GM21367 (cell line): ENCODE measurements around the gene UNKL.
"Not testable (repeated sequence)": the region's sequence is repeated elsewhere in the genome, so short reads cannot be mapped to it uniquely, and the experiment has no call there.

Source experiments
- ATAC-seq: cut with Tn5 transposase; IDR thresholded peaks from one replicate; pipeline ENCODE4 v1.9.1; 2021; ENCODE audit not compliant: unreplicated experiment

UNKL gene

DNA sequence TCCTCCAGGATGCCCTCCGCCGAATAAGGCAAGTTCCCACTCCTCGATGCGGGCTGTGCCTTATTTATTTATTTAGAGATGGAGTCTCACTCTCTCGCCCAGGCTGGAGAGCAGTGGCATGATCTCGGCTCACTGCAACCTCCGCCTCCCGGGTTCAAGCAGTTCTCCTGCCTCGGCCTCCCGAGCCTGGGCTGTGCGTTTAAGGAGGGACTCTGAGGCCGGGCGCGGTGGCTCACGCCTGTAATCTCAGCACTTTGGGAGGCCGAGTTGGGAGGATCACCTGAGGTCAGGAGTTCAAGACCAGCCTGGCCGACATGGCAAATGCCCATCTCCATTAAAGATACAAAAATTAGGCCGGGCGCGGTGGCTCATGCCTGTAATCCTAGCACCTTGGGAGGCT lies 86.4 kb downstream of the UNKL start:
- not testable (repeated sequence) for ATAC-seq

DNA sequence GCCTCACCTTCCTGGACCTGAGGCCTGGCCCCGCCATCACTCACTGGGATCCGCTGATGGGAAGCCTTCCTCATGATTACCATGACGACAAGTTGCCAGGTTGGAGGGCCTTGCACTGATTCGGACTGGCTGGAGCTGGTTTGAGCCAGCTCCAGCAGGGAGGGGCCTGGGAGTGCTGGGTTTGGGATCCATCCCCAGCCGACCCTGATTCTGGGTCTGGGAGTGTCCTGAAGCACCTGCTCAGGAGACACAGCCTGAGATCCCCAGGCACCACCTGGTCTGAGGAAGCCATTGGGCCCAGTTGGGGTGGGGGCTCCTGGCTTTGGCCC lies 86.9 kb downstream of the UNKL start:
- no peak for ATAC-seq

DNA sequence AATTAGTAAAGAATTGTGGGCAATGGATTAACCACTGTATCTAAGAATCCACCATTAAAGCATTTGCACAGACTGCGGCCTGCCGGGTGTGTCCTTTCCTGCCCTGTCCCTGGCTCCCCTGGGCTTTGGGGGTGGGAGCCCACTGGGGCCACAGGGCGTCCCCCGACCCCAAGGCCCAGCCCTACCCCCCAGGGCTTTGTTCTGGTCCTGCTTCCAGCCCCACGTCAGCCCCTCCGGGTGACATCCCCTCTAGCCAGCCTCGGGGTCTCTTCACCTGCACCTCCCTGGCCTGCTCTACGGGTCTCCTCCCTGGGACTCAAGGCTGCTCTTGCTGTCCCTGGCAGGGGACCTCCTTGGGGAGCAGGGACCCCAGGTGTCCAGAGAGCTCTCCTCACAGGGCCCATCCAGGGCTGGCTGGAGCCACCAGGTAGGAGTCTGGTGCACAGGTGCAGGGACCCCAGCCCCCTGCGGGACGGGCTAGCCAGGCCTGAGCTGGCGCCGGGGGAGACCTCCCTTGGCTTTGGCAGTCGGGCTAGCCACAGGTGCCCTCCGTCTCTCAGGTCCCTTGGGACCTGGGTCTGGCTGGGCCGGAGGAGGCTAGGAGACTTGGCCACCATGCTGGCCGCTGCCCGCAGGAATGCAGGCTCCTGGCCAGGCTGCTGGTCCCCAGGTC lies 87.4 kb downstream of the UNKL start:
- ATAC-seq = no peak

DNA sequence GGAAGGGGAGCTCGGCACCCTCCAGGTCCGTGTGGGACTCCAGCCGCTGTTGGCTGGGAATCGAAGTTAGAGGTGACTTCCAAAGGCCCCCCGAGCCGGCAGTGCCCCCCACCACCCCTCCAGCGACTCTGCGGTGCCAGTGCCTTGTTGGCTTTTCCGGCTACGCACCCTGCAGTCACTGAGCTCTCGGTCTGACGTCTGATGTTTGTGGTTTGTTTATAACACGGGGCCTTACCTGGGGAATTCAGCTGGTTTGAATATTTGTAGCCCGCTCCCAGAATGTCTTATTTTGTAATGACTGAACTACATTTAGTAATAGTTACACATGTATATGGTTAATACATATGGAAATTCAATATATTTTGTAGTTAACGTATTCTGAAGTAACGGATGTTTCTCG lies 88.1 kb downstream of the UNKL start:
- ATAC-seq = no peak

DNA sequence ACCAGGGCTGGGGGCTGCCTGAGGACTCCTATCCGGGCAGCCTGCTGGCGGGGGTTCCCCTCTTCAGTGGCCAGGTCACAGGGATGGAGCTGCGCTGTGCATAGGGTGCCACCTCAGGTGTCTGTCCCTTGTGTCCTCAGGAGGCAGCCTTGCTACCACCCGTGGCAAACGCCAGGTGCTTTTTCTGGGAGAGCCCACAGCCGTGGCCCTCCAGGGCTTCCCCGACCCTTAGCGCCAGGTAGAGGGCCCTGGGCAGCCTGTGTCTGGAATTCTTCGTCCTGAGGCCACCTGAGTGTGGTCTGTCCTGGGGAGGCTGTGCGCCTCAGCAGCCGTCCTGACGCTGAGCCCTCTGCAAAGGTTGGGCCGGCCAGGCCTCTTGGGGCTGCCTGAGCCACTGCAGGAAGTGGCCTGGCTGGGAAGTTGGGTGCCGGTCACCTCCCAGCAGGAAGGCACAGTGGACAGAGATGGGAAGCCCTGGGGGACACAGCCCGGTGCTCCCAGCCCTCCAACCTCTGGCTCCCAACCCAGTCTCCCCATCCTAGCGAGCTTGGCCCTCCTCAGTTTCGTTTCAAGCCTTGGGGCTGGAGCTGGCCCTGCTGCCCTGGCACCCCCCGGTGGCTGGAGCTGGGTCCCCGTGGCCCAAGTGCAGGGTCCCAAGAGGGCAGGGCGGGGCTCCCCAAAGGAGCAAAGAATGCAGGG lies 88.7 kb downstream of the UNKL start:
- ATAC-seq = no peak

DNA sequence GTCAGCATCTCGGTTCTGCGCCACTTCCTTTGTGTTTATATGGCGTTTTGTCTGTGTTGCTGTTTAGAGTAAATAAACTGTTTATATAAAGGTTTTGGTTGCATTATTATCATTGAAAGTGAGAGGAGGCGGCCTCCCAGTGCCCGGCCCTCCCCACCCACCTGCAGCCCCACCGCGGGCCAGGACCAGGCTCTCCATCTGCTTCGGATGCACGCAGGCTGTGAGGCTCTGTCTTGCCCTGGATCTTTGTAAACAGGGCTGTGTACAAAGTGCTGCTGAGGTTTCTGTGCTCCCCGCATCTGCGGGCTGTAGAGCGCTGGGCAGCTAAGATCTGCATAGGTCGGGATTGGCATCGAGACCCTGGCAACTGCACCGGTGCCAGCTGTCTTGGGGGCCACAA lies 89.2 kb downstream of the UNKL start:
- ATAC-seq = no peak

DNA sequence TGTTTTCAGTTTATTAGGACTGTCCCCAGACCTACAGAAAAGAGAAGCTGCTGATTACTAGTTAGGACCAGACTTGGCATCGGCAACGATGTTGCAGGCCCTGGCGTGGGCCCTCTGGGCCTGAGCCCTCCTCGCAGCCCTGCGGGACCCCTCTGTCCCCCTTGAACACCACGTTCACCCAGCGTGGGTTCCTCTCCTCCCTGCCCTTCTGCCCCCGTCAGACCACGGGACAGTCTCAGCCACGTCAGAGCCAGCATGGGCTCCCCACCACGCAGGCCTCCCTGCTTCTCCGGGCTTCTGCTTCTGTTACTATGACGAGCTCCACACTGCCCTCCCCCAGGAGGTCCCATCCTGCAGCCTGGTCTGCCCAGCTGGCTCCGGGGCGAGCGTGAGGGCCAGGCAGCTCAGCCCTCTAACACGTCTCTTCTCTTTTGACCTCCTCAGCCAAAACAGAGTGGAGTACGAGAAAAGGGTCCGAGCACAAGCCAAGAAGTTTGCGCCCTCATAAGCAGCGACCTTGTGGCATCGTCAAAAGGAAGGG lies 90.1 kb downstream of the UNKL start:
- ATAC-seq = no peak

DNA sequence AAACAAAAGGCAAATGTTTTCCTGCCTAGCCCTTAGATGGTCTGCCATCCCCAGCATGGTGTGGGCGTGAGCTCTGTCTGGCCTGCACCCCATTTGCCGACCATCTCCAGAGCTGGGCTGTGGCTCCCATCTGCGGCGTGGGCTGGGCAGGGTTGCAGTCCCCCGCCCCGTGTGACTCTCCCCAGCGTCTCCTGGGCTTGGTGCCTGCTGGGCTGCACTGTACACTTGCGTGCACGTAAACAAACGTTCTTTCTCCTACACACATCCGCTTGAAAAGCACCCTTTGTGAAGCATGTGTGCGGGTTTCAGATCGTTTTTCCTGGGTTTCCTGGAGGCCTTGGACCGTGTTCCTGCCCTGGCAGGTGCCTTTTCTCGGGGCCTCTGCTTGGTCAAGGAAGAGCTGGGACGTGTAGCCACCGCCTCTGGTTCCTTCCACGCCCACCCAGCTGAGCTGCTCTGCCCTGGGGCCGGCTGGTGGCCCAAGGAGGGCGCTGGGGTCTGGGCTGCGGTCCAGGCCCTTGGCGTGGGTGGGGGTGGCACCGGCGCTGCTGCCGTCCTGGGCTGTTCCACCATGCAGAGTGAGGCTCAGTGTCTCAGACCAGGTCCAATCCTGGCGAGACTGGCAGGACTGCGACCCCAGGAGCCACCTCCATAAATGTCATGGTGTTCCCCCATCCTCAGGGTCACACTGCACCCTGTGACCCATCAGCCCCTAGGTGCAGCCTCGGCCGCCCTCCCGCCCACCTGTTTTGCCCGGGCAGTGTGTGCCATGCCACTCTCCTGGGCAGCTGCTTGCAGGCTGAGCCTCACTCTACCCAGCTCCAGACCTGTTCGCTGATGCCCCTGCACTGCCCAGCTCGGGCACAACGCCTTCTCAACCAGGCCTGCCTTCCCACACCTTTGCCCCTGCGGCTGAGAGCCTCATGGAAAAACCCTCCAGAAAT lies 90.9 kb downstream of the UNKL start:
- ATAC-seq = no peak

DNA sequence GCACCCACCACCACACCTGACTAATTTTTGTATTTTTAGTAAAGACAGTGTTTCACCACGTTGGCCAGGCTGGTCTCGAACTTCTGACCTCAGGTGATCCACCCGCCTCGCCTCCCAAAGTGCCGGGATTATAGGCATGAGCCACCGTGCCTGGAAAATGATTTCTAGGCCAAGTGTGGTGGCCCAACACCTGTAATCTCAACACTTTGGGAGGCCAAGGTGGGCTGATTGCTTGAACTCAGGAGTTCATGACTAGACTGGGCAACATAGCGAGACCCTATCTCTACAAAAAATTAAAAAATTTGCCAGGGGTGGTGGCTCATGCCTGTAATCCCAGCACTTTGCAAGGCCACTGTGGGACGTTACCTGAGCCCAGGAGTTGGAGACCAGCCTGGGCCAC lies 92.1 kb downstream of the UNKL start:
- ATAC-seq = no peak

DNA sequence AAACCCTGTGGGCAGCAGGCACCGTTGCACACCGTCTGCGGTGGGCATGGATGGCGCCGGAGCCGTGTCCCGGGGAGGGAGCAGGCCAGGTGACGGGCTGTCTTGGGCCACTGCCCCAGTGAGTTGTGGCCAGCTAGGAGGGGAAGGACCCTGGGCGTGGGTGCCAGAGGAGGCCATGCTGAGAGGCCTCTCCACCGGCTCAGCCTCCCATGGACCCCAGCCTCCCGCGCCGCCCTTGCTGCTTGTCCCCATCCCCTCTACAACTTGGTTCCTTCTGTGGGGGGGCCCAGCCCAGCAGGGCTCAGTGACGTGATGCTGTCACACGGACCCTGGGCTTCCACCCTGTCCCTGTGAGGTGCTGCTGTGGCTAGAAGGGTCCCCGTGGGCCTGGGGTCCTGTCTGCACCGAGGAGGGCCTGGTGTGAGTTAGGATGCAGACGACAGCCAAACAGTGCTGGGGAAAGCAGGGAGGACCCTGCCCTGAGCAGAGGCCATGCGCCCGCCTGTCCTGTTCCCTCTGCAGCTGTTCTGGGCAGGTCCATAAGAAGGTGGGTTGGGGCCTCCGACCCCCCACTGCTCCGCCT lies 93.8 kb downstream of the UNKL start:
- no peak for ATAC-seq

DNA sequence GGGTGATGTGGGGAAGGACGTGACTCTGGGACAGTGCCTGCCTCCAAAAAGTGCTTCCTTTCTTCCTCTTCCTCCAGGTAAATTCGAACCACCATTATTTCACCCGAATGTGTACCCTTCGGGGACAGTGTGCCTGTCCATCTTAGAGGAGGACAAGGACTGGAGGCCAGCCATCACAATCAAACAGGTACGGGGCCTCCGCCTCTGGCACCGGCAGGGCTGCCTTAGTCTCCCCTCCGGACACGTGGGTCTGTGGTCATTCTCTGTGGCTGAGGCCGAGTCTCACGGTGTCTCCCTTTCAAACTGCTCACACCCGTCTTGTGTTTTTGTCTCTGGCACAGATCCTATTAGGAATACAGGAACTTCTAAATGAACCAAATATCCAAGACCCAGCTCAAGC lies 94.4 kb downstream of the UNKL start:
- ATAC-seq = no peak

DNA sequence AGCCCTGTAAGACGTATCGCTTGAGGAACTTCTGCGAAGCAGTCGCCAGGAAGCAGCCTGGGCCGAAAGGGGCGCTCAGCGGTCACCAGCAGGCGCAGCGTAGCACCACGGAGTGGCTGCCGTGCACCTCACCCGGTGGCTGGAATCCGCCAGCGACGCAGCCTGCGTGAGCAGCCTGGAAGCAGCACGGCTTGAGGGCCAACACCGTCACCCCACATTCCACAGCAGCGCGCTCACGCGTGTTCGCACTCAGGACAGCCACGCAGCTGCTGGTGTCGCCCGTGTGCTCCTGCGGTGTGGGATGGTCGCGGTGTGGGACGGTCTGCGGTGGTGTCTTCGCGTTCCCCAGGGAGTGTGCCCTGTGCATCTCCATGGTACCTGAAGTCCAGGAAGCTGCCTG lies 95.5 kb downstream of the UNKL start:
- no peak for ATAC-seq

DNA sequence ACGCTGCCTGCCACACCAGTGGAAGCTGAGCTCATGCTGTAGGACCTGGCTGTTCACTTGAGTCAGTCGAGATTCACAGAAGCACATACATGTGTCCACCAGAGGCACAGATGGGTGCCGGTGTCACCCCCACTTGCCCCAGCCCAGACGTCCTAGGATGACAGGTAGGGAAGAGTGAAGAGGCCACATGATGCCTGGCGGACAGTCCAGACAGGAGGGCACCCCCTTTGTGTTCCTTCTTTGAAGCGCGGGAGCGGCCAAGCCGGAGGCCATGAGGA lies 96.3 kb downstream of the UNKL start:
- ATAC-seq = no peak

DNA sequence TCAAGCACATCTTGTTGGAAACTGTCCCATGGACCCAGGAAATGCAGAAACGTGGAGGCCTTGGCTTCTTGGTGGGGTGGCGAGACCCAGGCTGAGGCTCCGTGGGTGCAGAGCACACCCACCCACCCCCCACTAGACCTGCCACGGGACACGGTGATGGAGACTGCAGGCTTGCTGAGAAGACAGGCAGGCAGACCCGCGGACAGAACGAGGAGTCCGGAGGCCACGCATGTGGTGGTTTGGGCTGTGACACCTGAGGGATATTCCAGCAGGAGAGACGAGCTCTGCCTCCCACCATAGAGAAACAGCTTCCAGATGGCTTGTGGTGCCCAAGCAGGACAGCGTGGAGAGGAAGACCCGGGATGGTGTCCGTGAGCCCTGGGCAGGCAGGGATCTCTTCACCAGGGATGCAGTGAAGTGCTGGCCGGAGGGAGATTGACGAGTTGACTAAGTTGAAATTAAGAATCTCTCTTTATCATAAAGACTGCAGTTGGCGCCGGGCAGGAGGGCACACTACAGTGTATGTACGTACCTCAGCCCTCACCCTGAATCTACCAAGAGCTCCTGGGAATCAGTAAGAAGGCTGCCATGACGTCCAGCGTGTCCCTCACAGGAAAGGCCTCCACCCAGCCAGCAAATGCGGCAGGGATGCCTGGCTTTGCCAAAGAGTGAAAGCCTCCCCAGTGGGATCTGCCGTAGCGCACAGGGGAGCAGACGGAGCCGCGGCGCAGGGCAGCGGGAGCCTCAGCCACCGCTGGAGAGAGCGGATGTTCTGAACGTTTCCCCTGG lies 96.8 kb downstream of the UNKL start:
- ATAC-seq = no peak

DNA sequence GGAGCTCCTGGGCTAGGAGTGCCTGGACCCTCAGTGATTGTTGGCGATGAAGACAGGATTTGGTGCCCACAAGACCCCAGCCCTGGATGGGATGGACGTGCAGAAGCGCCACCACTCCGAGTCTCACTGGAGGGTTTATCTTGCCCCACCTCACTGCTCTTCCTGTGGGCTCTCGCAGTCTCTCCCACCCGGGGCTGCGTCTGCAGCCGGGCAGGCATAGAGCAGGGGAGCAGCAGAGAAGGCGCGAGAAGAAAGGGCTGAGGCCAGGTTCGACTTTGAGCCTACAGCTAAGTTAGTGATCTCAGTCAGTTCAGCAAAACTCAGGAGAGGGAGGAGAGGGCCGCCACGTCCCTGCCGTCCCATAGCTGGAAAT lies 98.5 kb downstream of the UNKL start:
- no peak for ATAC-seq

DNA sequence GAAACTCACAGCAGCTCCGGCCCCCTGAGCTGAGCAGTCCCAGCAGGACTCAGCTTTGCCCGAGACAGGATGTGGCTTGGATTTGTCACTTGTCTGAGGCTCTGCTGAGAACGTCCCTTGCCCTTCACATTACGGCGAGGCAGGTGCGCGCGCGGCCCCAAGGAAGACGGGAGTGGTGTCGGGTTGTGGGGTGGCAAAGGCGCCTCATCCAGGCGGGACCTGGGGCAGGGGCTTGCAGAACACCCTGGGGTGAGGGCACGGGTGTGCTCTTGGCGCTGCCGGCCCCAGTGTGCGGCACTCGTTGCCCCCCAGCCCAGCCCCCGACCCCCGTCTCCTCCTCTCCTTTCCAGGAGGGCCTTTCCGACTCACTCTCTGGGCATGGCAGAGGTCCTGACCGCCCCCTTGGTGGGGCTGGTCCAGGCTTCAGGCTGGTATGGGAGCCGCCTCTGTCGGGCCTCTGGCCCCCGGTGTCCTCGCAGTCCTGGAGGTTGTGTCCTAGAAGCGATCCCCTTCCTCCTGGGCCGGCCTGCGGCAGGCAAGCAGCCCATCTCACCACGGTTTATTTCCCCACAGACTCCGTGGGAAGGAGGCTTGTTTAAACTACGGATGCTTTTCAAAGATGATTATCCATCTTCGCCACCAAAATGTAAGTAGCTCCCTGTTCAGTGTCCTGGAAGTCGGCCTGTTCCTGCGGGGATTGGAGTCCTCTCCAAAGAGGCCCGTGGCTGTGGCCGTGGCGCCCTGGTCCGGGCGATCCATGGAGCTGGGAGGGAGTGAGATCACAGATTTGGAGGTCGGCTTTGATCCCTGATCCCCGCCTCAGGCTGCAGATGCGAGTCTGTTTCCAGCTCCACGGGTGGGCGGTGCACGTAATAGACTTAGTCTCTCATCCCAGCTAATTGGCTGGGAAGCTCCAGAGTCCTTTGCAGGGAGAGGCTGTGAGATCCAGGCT lies 99.1 kb downstream of the UNKL start:
- no peak for ATAC-seq

DNA sequence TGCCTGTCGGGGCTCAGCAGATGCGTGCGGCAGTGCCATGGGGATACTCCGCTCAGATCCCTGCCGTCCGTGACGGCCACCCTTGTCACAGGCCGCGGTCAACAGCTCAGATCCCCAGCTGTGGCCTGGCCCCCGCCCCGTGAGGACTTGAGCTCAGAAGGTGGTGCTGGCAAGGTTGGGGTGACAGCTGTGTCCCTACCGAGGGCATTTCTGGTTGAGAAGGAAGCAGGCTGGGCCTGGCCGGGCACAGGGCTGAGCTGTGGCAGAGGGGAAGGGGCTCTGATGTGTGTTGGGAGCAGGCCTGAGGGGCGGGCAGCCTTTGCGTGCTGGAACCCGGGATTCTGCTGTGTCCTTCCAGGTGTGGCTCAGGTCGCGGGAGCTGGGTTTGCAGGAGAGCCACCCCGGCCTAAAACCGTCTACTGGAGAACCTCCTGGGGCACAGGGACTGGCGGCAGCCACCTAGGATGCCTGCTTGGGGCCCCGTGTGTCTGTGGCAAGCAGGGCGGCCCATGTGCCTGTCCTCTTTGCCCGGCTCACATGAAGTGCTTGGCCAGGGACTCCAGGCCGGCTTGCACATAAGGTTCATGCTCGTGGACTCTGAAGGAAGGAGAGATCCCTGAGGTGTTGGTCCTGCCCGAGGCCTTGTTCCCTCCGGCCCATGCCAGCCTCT lies 100.0 kb downstream of the UNKL start:
- no peak for ATAC-seq

DNA sequence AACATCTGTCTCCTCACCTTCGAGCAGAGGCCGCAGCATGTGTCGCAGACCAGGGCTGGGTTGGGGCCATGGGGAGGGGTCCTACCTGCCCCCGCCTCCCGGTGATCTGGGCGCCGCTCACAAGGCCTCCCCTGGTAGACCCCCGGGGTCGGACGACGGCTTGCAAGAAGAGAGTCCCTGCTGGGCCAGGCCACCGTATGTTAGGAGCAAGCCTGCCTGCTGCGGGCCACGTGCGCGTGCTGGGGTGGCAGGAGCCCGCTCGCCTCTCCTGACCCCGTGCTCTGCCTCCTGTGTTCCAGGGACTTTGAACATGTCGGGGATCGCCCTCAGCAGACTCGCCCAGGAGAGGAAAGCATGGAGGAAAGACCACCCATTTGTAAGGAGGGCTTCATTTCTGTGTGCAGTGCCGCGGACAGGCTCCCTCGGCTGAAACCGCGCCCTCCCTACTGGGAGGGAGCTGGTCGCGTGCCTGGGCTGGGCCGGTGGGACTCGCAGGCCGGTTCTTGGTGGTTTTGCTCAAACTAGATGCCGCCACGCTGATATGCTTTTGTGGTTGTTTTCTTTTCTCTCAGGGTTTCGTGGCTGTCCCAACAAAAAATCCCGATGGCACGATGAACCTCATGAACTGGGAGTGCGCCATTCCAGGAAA lies 100.7 kb downstream of the UNKL start:
- ATAC-seq = no peak
